Smooth muscle cell (in vitro differentiated cells): Measurements from ENCODE around the gene LIMCH1. TPM values are rescaled to one million over a fixed set of nuclear protein-coding genes. Genes with fewer than 3 reads are reported as not detected.

Experiments used
- DNase-seq: peaks from one replicate; lab custom pipeline; 2025; ENCODE audit not compliant: unreplicated experiment; lab: John Stamatoyannopoulos, UW
- H2AFZ ChIP-seq: fragments of 200-600 bp; sonication (generic); 2 replicates; pipeline ENCODE4 v1.6.0; 2016; ENCODE audit warnings: antibody characterized with exemption, low read depth, mild to moderate bottlenecking
- H3F3A ChIP-seq: fragments of 200-600 bp; sonication (generic); 2 replicates; pipeline ENCODE4 v1.6.0; 2017; ENCODE audit warnings: antibody characterized with exemption, low read depth
- H3K27ac ChIP-seq: fragments of 200-600 bp; sonication (generic); 2 replicates; pipeline ENCODE4 v1.5.1; 2016; ENCODE audit warnings: low read depth, mild to moderate bottlenecking
- H3K27me3 ChIP-seq: fragments of 200-600 bp; sonication (generic); 2 replicates; pipeline ENCODE4 v1.6.1; 2016; ENCODE audit warnings: low read depth, mild to moderate bottlenecking
- H3K36me3 ChIP-seq: fragments of 200-600 bp; sonication (generic); 2 replicates; pipeline ENCODE4 v1.5.1; 2016; ENCODE audit warnings: low read depth
- H3K4me1 ChIP-seq: fragments of 200-600 bp; sonication (generic); 2 replicates; pipeline ENCODE4 v1.5.1; 2016; ENCODE audit warnings: low read depth
- H3K4me2 ChIP-seq: fragments of 200-600 bp; sonication (generic); 2 replicates; pipeline ENCODE4 v1.6.0; 2016; ENCODE audit warnings: mild to moderate bottlenecking
- H3K4me3 ChIP-seq: fragments of 200-600 bp; sonication (generic); 2 replicates; pipeline ENCODE4 v1.5.1; 2016; ENCODE audit warnings: mild to moderate bottlenecking
- H3K79me2 ChIP-seq: fragments of 200-600 bp; sonication (generic); 2 replicates; pipeline ENCODE4 v1.6.0; 2016; ENCODE audit warnings: low read depth, mild to moderate bottlenecking
- H3K9ac ChIP-seq: fragments of 200-600 bp; sonication (generic); 2 replicates; pipeline ENCODE4 v1.6.0; 2016; ENCODE audit warnings: low read depth
- H3K9me3 ChIP-seq: fragments of 200-600 bp; sonication (generic); replicated peaks from 2 replicates; pipeline ENCODE4 v1.5.1; 2016; ENCODE audit warnings: low read depth
- H4K20me1 ChIP-seq: fragments of 200-600 bp; sonication (generic); 2 replicates; pipeline ENCODE4 v1.6.0; 2016; ENCODE audit warnings: low read depth
- WGBS: methylation state at CpG from one replicate; pipeline ENCODE4 v1.1.7; 2016; ENCODE audit warnings: low lambda C conversion rate; 5-methylcytosine and 5-hydroxymethylcytosine counted together
- polyA plus RNA-seq: library from polyadenylated mRNA; unstranded; fragments of >200 nt; fragmentation: Nextera tagmentation; extraction: Ambion mirVana; gene quantifications from 2 replicates; pipeline ENCODE4 v1.2.1, GENCODE V29; 2016
- total RNA-seq: library from RNA; depleted of rRNA; stranded (reverse); fragments of >200 nt; gene quantifications from 2 replicates; pipeline ENCODE4 v1.2.3, GENCODE V29; 2014
- TF ChIP-seq, protein P1 (sequence below): fragments of 200-600 bp; sonication (generic); IDR thresholded peaks from 2 replicates; pipeline ENCODE4 v1.5.1; 2017; ENCODE audit warnings: borderline replicate concordance, mild to moderate bottlenecking, antibody characterized with exemption; ENCODE audit not compliant: insufficient read depth, poor library complexity, severe bottlenecking

Gene LIMCH1
- total and polyA plus RNA-seq, 2 experiments from 2014 or later: 2.6 to 7.6 TPM

DNA sequence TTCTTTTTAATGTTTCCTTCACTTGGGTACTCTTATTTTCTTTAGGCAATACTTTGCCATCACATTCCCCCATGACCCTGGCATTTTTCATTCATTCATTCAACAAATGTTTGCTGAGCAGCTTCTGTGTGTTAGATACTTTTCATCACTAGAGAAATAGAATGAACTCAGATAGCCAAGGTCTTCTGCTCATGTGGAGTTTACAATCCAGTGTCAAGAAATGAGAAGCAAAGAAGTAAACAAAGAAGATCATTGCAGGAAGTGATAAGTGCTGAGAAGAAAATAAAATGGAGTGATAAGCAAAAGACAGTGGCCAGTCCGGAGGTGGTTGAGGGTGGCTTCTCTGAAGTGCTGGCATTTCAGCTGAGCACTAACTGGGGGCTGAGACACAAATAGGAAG lies 63.1 kb downstream of the LIMCH1 start:
- H3K27ac ChIP-seq: no peak overlapping the region
- no peaks in the 10 kb centered on the region for H3K36me3 ChIP-seq
- WGBS: 44% methylated on average over 1 of the region's 1 CpG
- H2AFZ ChIP-seq: no peak overlapping the region
- TF ChIP-seq, protein P1, sequence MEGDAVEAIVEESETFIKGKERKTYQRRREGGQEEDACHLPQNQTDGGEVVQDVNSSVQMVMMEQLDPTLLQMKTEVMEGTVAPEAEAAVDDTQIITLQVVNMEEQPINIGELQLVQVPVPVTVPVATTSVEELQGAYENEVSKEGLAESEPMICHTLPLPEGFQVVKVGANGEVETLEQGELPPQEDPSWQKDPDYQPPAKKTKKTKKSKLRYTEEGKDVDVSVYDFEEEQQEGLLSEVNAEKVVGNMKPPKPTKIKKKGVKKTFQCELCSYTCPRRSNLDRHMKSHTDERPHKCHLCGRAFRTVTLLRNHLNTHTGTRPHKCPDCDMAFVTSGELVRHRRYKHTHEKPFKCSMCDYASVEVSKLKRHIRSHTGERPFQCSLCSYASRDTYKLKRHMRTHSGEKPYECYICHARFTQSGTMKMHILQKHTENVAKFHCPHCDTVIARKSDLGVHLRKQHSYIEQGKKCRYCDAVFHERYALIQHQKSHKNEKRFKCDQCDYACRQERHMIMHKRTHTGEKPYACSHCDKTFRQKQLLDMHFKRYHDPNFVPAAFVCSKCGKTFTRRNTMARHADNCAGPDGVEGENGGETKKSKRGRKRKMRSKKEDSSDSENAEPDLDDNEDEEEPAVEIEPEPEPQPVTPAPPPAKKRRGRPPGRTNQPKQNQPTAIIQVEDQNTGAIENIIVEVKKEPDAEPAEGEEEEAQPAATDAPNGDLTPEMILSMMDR: no peak
- no peaks in the 10 kb centered on the region for H3K9me3 ChIP-seq
- peaks cover 9% of the 10 kb centered on the region for H3K4me1 ChIP-seq
- H3K27me3 ChIP-seq: peaks cover 5% of the 10 kb centered on the region
- H3K4me2 ChIP-seq: no peak overlapping the region
- no peaks in the 10 kb centered on the region for H4K20me1 ChIP-seq
- H3K4me3 ChIP-seq: no peak overlapping the region
- H3K9ac ChIP-seq: no peak overlapping the region
- no peaks in the 10 kb centered on the region for H3K79me2 ChIP-seq
- H3F3A ChIP-seq: no peaks in the 10 kb centered on the region
- DNase-seq: no peak

DNA sequence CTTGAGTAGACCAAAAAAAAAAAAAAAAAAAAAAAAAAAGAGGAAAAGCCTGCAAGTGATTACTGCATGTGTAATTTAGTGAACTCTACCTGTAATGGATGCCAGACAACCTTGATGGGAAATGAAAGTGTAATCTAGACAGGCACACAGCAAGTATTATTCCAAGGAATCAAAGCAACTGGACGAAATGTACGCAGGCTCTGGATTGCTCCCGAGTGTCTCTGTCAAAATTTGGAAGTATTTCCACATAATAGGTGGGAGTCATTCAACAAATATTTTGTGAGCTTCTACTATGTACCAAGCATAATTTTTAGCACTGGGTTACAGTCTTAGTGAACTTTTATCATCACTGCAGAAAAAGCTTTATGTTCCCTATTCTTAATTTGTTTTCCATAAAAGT lies 64.2 kb downstream of the LIMCH1 start:
- Histone ChIP-seq H4K20me1 (no peaks in the 10 kb centered on the region), H3K27ac (no peak overlapping the region), H3F3A (no peaks in the 10 kb centered on the region), H3K79me2 (no peaks in the 10 kb centered on the region), H3K9me3 (no peaks in the 10 kb centered on the region), H3K4me3 (no peak overlapping the region), H3K9ac (no peak overlapping the region), H2AFZ (no peak overlapping the region), H3K4me2 (no peak overlapping the region), H3K4me1 (peaks cover 9% of the 10 kb centered on the region), H3K27me3 (peaks cover 5% of the 10 kb centered on the region), H3K36me3 (no peaks in the 10 kb centered on the region)
- DNase-seq: no peak
- TF ChIP-seq, protein P1: no peak
- 92% methylated on average over 3 of the region's 3 CpGs for WGBS

DNA sequence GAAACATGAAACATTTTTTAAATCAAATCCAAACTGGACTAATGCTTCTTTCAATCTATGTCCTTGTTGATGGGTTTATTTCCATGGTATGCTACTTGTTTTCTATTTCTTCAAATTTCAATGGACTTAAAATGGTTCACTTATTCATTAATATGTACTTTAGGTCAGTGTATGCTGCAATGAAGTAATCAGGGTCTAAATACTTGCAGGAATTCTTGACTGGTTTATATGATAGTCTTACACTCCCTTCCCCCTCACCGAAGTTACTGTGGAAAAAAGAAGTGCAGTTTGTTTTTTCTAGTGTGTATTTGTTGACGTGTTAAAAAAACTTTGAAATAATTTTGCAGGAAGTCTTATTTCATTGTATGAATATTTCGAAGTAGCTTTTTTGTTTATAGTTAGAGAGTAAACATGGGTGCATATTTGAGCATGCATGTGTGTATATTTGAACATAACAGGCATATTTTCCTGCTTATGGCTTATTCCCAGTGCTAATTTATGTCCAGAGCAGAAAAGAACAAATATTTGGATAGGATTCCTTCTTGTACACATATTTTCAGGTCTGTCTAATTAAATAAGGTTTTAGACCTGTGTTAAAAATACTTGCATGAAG lies 65.0 kb downstream of the LIMCH1 start:
- H3K9me3 ChIP-seq: no peaks in the 10 kb centered on the region
- H3K4me3 ChIP-seq: no peak overlapping the region
- no peaks in the 10 kb centered on the region for H3K36me3 ChIP-seq
- H3F3A ChIP-seq: no peaks in the 10 kb centered on the region
- no peak overlapping the region for H2AFZ ChIP-seq
- H3K4me2 ChIP-seq: no peak overlapping the region
- WGBS: 67% methylated on average over 3 of the region's 3 CpGs
- TF ChIP-seq, protein P1: no peak
- no peaks in the 10 kb centered on the region for H4K20me1 ChIP-seq
- no peaks in the 10 kb centered on the region for H3K79me2 ChIP-seq
- H3K4me1 ChIP-seq: peaks cover 9% of the 10 kb centered on the region
- DNase-seq: no peak
- H3K27ac ChIP-seq: no peak overlapping the region
- no peaks in the 10 kb centered on the region for H3K27me3 ChIP-seq
- H3K9ac ChIP-seq: no peak overlapping the region

DNA sequence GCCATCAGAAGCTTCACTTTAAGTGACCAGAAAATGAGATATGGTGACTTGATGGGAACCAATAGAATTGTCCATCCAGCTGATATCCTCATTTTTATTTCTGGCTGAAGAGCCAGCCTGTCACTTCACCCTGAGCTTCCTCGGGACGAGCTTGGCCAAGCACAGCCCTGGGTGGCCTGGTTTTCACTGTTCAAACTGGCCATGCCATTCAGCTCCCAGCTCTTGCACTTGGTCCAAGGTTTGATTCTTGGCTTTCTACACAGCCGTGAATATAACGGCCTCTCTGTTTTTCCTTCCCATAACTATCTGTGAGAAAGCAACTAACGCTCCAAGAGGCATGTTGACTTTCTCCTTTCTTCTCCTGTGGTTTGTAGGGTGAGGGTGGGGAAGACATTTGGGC lies 71.9 kb downstream of the LIMCH1 start:
- Histone ChIP-seq H3K9me3 (no peaks in the 10 kb centered on the region), H3K9ac (no peak overlapping the region), H3K4me2 (no peak overlapping the region), H3K27me3 (no peaks in the 10 kb centered on the region), H3K4me1 (peaks cover 17% of the 10 kb centered on the region), H3F3A (peaks cover 7% of the 10 kb centered on the region), H3K4me3 (no peak overlapping the region), H4K20me1 (no peaks in the 10 kb centered on the region), H3K36me3 (no peaks in the 10 kb centered on the region), H3K79me2 (no peaks in the 10 kb centered on the region), H3K27ac (no peak overlapping the region), H2AFZ (no peak overlapping the region)
- TF ChIP-seq, protein P1: no peak
- DNase-seq: no peak
- 89% methylated on average over 5 of the region's 5 CpGs for WGBS
